GM21390 (cell line): ENCODE data around the gene MXD4.
"Not testable (repeated sequence)": the region's sequence is repeated elsewhere in the genome, so short reads cannot be mapped to it uniquely, and the experiment has no call there.

Experiments
- ATAC-seq: cut with Tn5 transposase; IDR thresholded peaks from one replicate; pipeline ENCODE4 v1.9.1; 2021; ENCODE audit not compliant: unreplicated experiment

The MXD4 gene

GRCh38 chr4:2275546-2276251 is 13.8 kb upstream of the MXD4 start:
- ATAC-seq = no peak

GRCh38 chr4:2275044-2275397 is 13.1 kb upstream of the MXD4 start:
- ATAC-seq = not testable (repeated sequence)

GRCh38 chr4:2274320-2275043 is 12.6 kb upstream of the MXD4 start:
- ATAC-seq = no peak

GRCh38 chr4:2273657-2274319 is 11.9 kb upstream of the MXD4 start:
- no peak for ATAC-seq

- ATAC-seq = no peak
These were observed 11.3 kb upstream of the MXD4 start for GRCh38 chr4:2273221-2273620.

GRCh38 chr4:2272828-2273120 is 10.9 kb upstream of the MXD4 start:
- no peak for ATAC-seq

- no peak for ATAC-seq
These were observed 10.3 kb upstream of the MXD4 start for GRCh38 chr4:2272026-2272827.

GRCh38 chr4:2271279-2272025 is 9.5 kb upstream of the MXD4 start:
- ATAC-seq = no peak

GRCh38 chr4:2270341-2271165 is 8.6 kb upstream of the MXD4 start:
- no peak for ATAC-seq

- no peak for ATAC-seq
These were observed 7.8 kb upstream of the MXD4 start for GRCh38 chr4:2269618-2270163.

- ATAC-seq = no peak
These were observed 7.3 kb upstream of the MXD4 start for GRCh38 chr4:2269206-2269531.

- ATAC-seq = no peak
These were observed 6.7 kb upstream of the MXD4 start for GRCh38 chr4:2268357-2269205.

GRCh38 chr4:2267841-2268240 is 5.9 kb upstream of the MXD4 start:
- ATAC-seq = no peak

- no peak for ATAC-seq
These were observed 5.5 kb upstream of the MXD4 start for GRCh38 chr4:2267320-2267811.

- no peak for ATAC-seq
These were observed 4.9 kb upstream of the MXD4 start for GRCh38 chr4:2266821-2267220.

- no peak for ATAC-seq
These were observed 4.3 kb upstream of the MXD4 start for GRCh38 chr4:2266181-2266580.

- ATAC-seq = no peak
These were observed 3.5 kb upstream of the MXD4 start for GRCh38 chr4:2265113-2266110.
